ENCODE results near the gene PRPF6. TPM values are rescaled to one million over a fixed set of nuclear protein-coding genes. Genes with fewer than 3 reads are reported as not detected.

The PRPF6 gene
- total RNA-seq, 1 donor from 2014 or later, result 71.9 TPM

DNA sequence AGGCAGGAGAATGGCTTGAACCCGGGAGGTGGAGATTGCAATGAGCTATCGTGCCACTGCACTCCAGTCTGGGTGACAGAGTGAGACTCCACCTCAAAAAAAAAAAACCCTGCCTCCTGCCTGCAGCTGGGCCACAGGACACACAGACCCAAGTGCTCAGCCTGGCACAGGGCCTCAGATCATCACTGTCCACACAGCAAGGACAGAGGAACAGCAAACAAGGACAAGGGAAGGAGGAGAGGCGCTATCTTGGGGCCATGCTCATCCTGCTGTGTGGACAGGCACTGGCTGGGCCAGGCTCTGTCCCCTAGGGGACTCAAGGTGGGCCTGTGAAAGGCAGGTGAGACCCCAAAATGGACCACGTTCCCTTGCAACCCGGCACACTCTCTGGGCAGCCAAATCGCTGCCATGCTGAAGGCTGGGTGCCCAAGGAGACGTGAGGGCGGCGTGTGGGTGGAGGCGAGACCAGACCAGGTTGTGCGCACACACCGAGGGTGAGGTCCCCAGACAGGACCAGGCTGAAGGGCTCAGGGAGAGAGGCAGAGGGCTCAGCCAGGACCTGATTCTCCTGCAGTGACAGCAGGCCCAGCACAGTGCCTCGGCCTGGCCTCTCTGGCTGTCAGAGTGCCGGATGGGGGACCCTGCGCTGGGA is 33.8 kb upstream of the PRPF6 start:
- H3K4me1 Mint-ChIP-seq (ENCODE audit: unreplicated experiment), result peaks cover 35% of the 10 kb centered on the region
- peak overlapping the region; percentile 41 for H3K27ac Mint-ChIP-seq (ENCODE audit: unreplicated experiment)
- H3K4me3 Mint-ChIP-seq (ENCODE audit: unreplicated experiment), result no peak overlapping the region
- DNase-seq (ENCODE audit: extremely low spot score, unreplicated experiment), result no peak
- TF ChIP-seq, protein P1, sequence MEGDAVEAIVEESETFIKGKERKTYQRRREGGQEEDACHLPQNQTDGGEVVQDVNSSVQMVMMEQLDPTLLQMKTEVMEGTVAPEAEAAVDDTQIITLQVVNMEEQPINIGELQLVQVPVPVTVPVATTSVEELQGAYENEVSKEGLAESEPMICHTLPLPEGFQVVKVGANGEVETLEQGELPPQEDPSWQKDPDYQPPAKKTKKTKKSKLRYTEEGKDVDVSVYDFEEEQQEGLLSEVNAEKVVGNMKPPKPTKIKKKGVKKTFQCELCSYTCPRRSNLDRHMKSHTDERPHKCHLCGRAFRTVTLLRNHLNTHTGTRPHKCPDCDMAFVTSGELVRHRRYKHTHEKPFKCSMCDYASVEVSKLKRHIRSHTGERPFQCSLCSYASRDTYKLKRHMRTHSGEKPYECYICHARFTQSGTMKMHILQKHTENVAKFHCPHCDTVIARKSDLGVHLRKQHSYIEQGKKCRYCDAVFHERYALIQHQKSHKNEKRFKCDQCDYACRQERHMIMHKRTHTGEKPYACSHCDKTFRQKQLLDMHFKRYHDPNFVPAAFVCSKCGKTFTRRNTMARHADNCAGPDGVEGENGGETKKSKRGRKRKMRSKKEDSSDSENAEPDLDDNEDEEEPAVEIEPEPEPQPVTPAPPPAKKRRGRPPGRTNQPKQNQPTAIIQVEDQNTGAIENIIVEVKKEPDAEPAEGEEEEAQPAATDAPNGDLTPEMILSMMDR (IDR thresholded peaks at IDR 0.05), result no peak
- no peaks in the 10 kb centered on the region for H3K9me3 Mint-ChIP-seq (ENCODE audit: unreplicated experiment)
- H3K36me3 Mint-ChIP-seq (ENCODE audit: unreplicated experiment), result no peaks in the 10 kb centered on the region
- H3K27me3 Mint-ChIP-seq (ENCODE audit: unreplicated experiment), result no peaks in the 10 kb centered on the region

DNA sequence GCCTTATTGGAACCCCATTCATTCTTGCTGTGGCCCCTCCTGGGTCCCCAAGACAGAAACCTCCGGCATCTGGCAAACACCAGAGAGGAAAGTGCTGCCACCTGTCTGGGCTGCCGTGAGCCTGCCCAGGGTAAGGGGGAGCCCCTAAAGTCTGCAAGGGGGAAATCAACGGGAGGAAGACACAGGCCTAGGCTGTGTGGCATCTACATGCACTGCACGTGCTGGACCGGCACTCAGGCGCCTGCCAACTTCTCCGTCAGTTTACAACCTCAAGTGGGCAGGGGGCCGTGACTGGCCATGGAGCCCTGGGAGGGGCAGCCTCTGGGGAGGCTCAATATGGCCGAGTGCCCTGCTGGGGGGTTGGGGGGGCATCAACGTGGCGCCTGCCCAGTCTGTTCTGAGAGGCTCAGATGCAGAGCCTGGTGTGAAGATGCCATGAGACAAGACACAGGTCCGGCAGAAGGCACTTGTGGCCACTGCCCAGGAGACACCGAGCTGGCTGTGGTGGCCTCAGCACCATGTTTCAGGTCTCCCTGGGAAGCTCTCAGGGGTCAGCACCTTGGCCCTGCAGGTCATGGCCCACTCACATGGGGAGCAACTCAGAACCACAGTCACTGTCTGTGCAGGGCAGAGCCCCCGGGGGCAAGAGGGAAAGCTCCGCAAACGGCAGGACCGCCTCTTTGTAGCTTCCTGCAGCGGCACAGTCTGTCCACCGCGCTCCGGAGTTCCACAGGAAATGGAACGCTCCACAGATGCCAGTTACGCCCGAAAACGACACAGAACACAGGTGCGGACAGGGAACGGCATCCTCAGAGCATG is 33.1 kb upstream of the PRPF6 start:
- Mint-ChIP-seq H3K9me3 (ENCODE audit: unreplicated experiment) (no peaks in the 10 kb centered on the region), H3K4me1 (ENCODE audit: unreplicated experiment) (peaks cover 33% of the 10 kb centered on the region), H3K27me3 (ENCODE audit: unreplicated experiment) (no peaks in the 10 kb centered on the region), H3K36me3 (ENCODE audit: unreplicated experiment) (no peaks in the 10 kb centered on the region), H3K4me3 (ENCODE audit: unreplicated experiment) (no peak overlapping the region), H3K27ac (ENCODE audit: unreplicated experiment) (peak overlapping the region; percentile 47)
- no peak for DNase-seq (ENCODE audit: extremely low spot score, unreplicated experiment)
- TF ChIP-seq, protein P1 (IDR thresholded peaks at IDR 0.05), result no peak

DNA sequence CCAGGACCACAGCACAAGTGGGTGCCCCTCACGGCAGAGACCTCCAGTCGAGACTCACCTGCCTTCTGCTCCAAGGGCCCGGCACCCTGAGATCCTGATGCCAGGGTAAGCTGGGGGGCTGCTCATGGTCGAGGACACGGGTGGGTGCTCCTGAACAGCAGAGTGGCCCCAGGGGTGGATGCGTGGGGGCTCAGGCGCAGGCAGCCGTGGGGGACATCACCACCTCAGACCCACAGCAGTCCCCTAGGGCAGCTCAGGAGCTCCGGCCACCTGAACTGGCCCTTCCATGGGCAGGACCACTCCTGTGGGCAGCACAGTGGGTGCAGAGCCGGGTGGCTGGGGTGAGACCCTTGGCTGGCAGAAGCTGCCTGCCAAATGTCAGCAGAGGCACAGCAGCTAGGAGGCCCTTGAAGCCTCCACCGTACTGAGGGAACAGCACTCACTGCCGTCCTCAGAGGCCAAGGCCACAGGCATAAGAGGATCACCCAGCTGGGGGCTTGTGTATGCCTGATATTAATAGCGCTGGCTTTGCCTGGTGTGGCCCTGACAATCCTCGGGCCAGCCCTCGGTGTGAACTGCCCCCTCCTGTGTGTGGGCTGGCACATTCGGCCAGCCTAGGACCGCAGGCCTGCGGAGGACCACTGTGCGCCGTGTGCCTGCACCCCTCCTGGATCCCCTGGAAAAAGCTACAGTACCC is 30.1 kb upstream of the PRPF6 start:
- TF ChIP-seq, protein P1 (IDR thresholded peaks at IDR 0.05), result no peak
- Mint-ChIP-seq H3K27ac (ENCODE audit: unreplicated experiment) (no peak overlapping the region), H3K4me1 (ENCODE audit: unreplicated experiment) (peaks cover 55% of the 10 kb centered on the region), H3K9me3 (ENCODE audit: unreplicated experiment) (no peaks in the 10 kb centered on the region), H3K27me3 (ENCODE audit: unreplicated experiment) (no peaks in the 10 kb centered on the region), H3K4me3 (ENCODE audit: unreplicated experiment) (no peak overlapping the region), H3K36me3 (ENCODE audit: unreplicated experiment) (no peaks in the 10 kb centered on the region)
- no peak for DNase-seq (ENCODE audit: extremely low spot score, unreplicated experiment)

DNA sequence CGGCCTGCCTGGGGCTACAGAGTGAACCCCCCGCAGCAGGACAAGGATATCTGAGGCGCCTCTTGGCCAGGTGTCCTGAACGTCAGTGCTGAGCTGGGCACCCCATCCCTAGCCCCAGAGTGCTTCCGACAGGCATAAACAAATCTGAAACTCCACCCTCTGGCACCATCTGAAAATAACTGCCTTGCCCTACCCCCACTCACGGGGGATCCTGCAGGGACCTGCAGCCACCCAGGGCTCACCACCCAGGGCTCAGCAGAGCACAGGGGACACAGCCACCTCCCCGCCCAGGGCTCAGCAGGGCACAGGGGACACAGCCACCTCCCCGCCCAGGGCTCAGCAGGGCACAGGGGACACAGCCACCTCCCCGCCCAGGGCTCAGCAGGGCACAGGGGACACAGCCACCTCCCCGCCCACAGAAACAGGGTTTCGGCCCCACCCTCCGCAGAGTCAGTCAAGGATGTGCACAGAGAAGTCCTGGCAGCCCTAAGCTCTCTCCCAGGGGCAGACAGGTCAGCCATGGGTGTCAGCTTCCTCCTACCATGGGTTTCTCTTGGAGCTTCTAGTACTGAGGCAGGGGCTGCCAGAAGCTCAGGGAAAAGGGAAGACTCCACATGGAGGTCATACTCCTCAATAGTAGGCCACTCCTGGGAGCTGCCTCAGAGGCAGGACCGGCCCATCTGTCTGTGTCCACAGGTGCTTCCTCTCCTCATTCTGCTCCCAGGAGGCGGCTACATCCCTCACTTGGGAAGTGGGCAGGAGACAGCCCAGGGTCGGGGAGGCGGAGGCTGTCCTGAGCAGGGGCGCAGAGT is 29.3 kb upstream of the PRPF6 start:
- Mint-ChIP-seq H3K4me3 (ENCODE audit: unreplicated experiment) (no peak overlapping the region), H3K4me1 (ENCODE audit: unreplicated experiment) (peaks cover 55% of the 10 kb centered on the region), H3K27ac (ENCODE audit: unreplicated experiment) (peak overlapping the region; percentile 14), H3K36me3 (ENCODE audit: unreplicated experiment) (no peaks in the 10 kb centered on the region), H3K27me3 (ENCODE audit: unreplicated experiment) (no peaks in the 10 kb centered on the region), H3K9me3 (ENCODE audit: unreplicated experiment) (no peaks in the 10 kb centered on the region)
- TF ChIP-seq, protein P1 (IDR thresholded peaks at IDR 0.05), result no peak
- no peak for DNase-seq (ENCODE audit: extremely low spot score, unreplicated experiment)
